Activated T-helper 2 cell treated with anti-CD3 and anti-CD28 coated beads, Interferon-gamma antibody, Interleukin-2, Interleukin-4, amounts not matched to agents 10 μg/mL and 5 μg/mL and 100 μg/mL, durations not matched to agents 14 hours and 24 hours and 36 hours (primary cell): ENCODE results near the gene ISCA1. TPM values are rescaled to one million over a fixed set of nuclear protein-coding genes. Genes with fewer than 3 reads are reported as not detected.
A peak's percentile ranks its signal among the peaks of the same experiment; 100 is the strongest.

Experiments used
- DNase-seq: peaks from one replicate; pipeline ENCODE4 v3.0.0; 2021; ENCODE audit warnings: low spot score
- H3K27ac Mint-ChIP-seq: one replicate; pipeline ENCODE4 v1.8.0; 2021; ENCODE audit warnings: mixed read lengths
- H3K27me3 Mint-ChIP-seq: one replicate; pipeline ENCODE4 v1.8.0; 2021; ENCODE audit warnings: low read depth, mixed read lengths
- H3K36me3 Mint-ChIP-seq: one replicate; pipeline ENCODE4 v1.8.0; 2021; ENCODE audit warnings: low read depth, mixed read lengths
- H3K4me1 Mint-ChIP-seq: one replicate; pipeline ENCODE4 v1.8.0; 2021; ENCODE audit warnings: low read depth, mixed read lengths
- H3K4me3 Mint-ChIP-seq: one replicate; pipeline ENCODE4 v1.8.0; 2021; ENCODE audit warnings: low read depth, mild to moderate bottlenecking, moderate library complexity, mixed read lengths
- H3K9me3 Mint-ChIP-seq: one replicate; pipeline ENCODE4 v1.8.0; 2021; ENCODE audit warnings: mixed read lengths
- intact Hi-C: fragments of 100-400 bp; cut with micrococcal nuclease; formaldehyde crosslinking; loops from one replicate; pipeline ENCODE4 v1.15.1; 2023
- total RNA-seq: library from RNA; stranded (reverse); gene quantifications from 2 replicates; pipeline ENCODE4 v1.2.3, GENCODE V29; 2022

Gene ISCA1
- total RNA-seq, 1 donor from 2014 or later, result 28.9 TPM

DNA sequence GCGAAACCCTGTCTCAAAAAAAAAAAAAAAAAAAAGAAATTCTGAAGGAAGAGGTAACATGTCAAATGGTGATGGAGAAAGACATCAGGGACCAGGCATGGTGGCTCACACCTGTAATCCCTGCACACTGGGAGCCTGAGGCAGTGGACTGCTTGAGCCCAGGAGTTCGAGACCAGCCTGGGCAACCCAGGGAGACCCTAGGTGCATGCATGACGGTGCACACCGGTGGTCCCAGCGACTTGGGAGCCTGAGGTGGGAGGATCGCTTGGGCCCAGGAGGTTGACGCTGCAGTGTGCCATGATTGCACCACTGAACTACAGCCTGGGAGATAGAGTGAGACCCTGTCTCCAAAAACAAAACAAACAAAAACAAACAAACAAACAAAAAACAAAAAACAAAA lies 1.8 kb downstream of the ISCA1 start:
- Mint-ChIP-seq H3K36me3 (peaks cover 25% of the 10 kb centered on the region), H3K4me3 (peak overlapping the region; percentile 95), H3K27ac (no peak overlapping the region), H3K4me1 (peaks cover 38% of the 10 kb centered on the region), H3K9me3 (no peaks in the 10 kb centered on the region), H3K27me3 (no peaks in the 10 kb centered on the region)
- intact Hi-C loops, result no loop called here
- no peak for DNase-seq

DNA sequence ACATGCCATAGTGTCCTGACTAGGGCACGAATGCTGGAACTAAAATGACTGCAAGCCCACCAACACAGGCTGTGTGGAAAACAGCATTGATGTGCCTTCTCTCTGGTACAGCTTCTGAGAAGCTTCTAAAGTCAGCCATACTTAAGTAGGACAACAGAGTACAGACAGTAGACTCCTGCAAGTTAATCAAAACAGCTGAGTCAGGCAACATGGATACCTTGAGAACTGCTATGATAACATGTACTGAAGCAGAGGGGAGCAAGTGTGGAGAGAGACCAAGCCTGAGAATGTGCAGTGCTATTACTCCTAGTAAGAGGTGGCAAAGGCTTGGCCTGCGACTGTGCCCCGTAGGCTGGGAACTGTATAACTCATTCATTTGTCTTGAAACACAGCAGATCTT lies 2.5 kb downstream of the ISCA1 start:
- H3K4me3 Mint-ChIP-seq, result peak overlapping the region; percentile 72
- H3K27ac Mint-ChIP-seq, result peak overlapping the region; percentile 46
- intact Hi-C loops, result no loop called here

DNA sequence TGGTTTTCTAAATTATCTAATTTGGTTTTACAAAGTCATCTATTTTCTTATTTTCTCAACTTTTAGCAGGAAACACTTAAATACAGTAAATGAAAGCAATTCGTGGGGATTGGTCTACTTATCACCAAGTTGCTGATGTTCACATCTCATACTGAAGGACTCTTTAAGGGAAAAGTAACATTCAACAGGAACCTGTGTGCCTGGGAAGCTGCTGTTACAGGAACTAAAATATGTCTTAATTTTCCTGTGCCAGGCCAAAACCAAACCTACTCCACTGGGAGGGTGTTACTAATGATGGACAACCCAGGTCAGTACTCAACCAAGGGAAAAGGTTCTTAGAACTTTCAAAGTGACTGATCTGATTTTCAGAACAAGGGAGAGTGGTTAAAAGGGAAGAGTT lies 5.3 kb downstream of the ISCA1 start:
- Mint-ChIP-seq H3K36me3 (peaks cover 37% of the 10 kb centered on the region), H3K27me3 (no peaks in the 10 kb centered on the region), H3K9me3 (no peaks in the 10 kb centered on the region), H3K4me3 (no peak overlapping the region), H3K27ac (no peak overlapping the region), H3K4me1 (peaks cover 26% of the 10 kb centered on the region)
- intact Hi-C loops, result loop anchor here (2.0 kb wide), 1 partner anchor 74 kb away; no protein-coding TSS in a partner anchor
- no peak for DNase-seq

More for the DNA sequence above, 2.5 kb downstream of the ISCA1 start:
- Mint-ChIP-seq H3K36me3 (peaks cover 25% of the 10 kb centered on the region), H3K9me3 (no peaks in the 10 kb centered on the region), H3K4me1 (peaks cover 38% of the 10 kb centered on the region), H3K27me3 (no peaks in the 10 kb centered on the region)
- DNase-seq, result no peak

DNA sequence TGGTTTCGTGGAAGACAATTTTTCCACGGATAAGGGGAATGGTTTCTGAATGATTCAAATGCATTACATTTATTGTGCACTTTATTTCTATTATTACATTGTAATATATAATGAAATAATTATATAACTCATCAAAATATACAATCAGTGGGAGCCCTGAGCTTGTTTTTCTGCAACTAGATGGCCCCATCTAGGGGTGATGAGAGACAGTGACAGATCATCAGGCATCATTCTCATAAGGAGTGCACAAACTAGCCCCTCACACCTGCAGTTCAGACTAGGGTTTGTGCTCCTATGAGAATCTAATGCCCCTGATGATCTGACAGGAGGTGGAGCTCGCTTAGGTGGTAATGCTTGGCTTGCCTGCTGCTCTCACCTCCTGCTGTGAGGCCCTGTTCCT lies 6.4 kb downstream of the ISCA1 start:
- peaks cover 43% of the 10 kb centered on the region for H3K36me3 Mint-ChIP-seq
- H3K4me3 Mint-ChIP-seq, result no peak overlapping the region
- H3K27me3 Mint-ChIP-seq, result no peaks in the 10 kb centered on the region
- H3K4me1 Mint-ChIP-seq, result peaks cover 20% of the 10 kb centered on the region
- no peaks in the 10 kb centered on the region for H3K9me3 Mint-ChIP-seq
- DNase-seq, result no peak
- H3K27ac Mint-ChIP-seq, result no peak overlapping the region
- intact Hi-C loops, result loop anchor here (2.0 kb wide), 1 partner anchor 73 kb away; no protein-coding TSS in a partner anchor

DNA sequence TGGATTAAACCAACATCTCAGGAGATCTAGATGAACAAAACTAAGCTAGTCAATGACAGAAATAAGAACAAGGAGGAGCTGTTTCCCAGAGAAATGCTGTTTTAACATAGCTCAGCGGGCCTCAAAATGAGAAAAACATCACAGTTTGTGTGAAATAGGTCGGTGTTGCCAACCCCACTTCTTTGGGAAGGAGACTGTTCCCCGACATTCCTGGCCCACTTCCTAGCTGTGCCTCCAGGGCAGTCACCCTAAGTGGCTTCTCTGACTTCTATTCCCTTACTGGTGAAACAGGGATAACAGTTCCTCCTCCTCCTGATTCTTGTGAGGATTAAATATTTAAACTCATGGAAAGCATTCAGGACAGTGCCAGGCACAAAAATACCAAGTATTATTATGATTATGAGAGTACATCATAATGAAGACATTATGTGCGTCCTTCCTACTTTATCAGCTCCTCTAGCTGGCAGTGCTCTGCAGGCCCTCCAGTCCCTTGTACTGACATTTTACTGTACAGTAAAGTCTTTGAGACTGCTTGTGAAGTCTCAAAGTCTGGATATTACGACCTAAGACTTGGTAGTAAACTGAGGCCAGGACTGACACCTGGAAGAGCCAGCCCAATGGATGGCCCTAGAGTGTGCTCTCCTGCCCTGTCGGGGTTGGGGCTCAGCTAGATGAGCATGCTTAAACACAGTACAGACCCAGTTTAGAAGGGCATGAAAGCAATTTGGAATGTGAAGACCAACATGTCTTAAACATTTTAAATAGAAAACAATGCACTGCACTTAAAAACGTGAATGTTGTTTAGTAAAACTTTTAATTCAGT lies 7.3 kb downstream of the ISCA1 start:
- DNase-seq, result no peak
- H3K4me1 Mint-ChIP-seq, result peaks cover 16% of the 10 kb centered on the region
- H3K4me3 Mint-ChIP-seq, result no peak overlapping the region
- H3K36me3 Mint-ChIP-seq, result peaks cover 42% of the 10 kb centered on the region
- no peaks in the 10 kb centered on the region for H3K9me3 Mint-ChIP-seq
- no peak overlapping the region for H3K27ac Mint-ChIP-seq
- intact Hi-C loops, result no loop called here
- H3K27me3 Mint-ChIP-seq, result no peaks in the 10 kb centered on the region

DNA sequence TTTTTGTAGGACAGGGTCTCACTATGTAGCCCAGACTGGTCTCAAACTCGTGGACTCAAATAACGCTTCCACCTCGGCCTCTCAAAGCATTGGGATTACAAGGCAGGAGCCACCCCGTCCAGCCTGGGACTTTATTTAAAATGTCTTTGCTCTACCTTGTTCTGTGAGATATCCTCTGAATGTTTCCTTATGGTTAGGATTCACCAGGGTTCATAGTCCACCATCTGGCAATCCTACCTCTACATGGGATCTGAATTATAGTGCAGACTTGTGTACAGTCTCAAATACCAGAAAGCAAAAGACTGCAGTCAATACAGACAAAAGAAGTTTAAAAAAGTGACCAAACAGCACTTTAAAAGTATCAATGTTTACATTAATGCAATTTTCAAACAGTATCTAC lies 10.1 kb downstream of the ISCA1 start:
- Mint-ChIP-seq H3K4me3 (no peak overlapping the region), H3K27ac (no peak overlapping the region), H3K36me3 (peaks cover 38% of the 10 kb centered on the region), H3K9me3 (no peaks in the 10 kb centered on the region), H3K4me1 (peaks cover 3% of the 10 kb centered on the region), H3K27me3 (no peaks in the 10 kb centered on the region)
- intact Hi-C loops, result no loop called here
- DNase-seq, result no peak

DNA sequence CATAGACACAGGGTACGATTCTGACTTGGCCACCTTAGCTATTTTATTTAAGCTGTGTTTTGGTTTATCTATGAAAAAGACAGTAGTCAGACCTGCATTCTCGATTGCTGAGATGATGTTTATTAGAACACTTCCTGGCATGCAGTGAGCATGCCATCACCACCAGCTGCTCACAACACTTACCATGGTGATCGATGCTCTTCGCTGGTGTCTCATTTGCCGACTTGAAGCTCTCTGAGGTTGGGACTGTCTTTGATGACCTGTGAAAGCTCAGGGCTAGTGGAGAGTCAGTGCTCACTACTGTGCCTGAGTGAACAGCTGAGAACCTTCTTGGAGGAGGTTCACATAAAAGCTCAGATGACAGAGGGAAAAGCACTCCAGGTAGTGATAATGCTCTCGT lies 18.5 kb downstream of the ISCA1 start:
- Mint-ChIP-seq H3K4me3 (no peak overlapping the region), H3K27me3 (no peaks in the 10 kb centered on the region), H3K9me3 (no peaks in the 10 kb centered on the region), H3K27ac (no peak overlapping the region), H3K36me3 (peaks cover 39% of the 10 kb centered on the region), H3K4me1 (no peaks in the 10 kb centered on the region)
- no peak for DNase-seq
- intact Hi-C loops, result no loop called here

DNA sequence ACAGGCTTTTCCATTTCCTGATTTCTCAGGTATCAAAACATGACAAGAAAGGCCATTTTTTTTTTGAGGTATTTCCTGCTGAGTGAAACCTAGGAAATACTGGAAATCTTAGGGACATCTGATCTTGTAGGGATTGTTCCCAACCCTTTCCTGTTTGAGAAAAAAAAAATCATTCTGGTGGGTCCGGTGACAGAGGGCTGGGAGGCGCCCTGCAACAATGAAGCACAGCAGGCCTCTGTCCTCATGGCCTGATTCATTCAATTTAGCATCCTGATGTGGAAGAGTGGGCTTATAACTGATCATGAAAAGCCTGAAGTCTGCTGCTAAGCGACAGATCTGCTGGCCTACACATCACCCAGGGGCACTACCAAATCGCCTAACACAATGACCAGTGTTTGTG lies 19.8 kb downstream of the ISCA1 start:
- Mint-ChIP-seq H3K4me1 (no peaks in the 10 kb centered on the region), H3K4me3 (no peak overlapping the region), H3K9me3 (no peaks in the 10 kb centered on the region), H3K36me3 (peaks cover 35% of the 10 kb centered on the region), H3K27me3 (no peaks in the 10 kb centered on the region), H3K27ac (no peak overlapping the region)
- DNase-seq, result no peak
- intact Hi-C loops, result no loop called here

DNA sequence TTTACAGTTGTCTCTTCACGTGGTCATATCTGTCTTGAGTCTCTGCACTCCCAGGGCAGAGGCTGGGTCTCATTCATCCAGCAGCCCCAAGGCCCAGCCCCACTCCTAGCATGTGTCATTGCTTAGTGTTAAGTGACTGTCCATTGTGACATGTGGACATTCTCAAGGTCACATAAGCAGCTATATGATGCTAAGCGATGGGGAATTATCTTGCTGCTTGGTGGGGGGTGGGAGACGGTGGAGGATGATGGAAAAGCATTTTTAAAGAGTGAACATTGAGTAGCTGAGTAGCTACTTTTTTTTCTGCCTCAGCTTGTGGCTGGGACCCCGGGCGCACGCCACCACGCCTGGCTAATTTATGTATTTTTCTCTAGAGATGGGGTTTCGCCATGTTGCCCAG lies 22.8 kb downstream of the ISCA1 start, which contains the start of gene C9orf153:
Gene C9orf153 (minus strand): TSS at position 101 of the 400 bp plus-strand sequence. CDS start 30,054 bp downstream, outside the sequence.
- Mint-ChIP-seq H3K36me3 (peaks cover 21% of the 10 kb centered on the region), H3K27me3 (no peaks in the 10 kb centered on the region), H3K9me3 (no peaks in the 10 kb centered on the region), H3K27ac (no peak within 1 kb of the TSS), H3K4me1 (no peaks in the 10 kb centered on the region), H3K4me3 (no peak within 1 kb of the TSS)
- intact Hi-C loops, result no loop called here
- DNase-seq, result no peak

DNA sequence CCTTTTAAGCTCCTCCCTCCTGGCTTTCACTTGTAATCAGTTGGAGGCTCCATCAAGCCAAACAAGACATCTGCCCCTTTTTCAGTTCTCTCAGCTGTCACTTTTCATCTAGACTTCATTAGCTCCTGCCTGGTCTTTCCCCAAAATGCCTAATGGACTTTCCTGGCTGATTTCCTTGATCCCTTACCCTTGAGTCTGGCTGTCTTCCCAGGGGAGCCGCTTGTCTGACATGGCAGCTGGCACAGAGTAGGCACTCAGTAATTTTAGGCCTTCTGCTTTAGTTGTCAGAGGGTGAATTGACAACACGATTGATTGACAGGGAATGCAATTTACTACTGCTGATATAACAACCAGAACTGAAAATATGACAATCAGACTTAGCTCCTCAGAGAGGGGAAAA lies 24.9 kb downstream of the ISCA1 start:
- Mint-ChIP-seq H3K36me3 (peaks cover 3% of the 10 kb centered on the region), H3K27me3 (no peaks in the 10 kb centered on the region), H3K4me1 (no peaks in the 10 kb centered on the region), H3K9me3 (peaks cover 4% of the 10 kb centered on the region), H3K4me3 (no peak overlapping the region), H3K27ac (no peak overlapping the region)
- DNase-seq, result no peak
- intact Hi-C loops, result no loop called here

DNA sequence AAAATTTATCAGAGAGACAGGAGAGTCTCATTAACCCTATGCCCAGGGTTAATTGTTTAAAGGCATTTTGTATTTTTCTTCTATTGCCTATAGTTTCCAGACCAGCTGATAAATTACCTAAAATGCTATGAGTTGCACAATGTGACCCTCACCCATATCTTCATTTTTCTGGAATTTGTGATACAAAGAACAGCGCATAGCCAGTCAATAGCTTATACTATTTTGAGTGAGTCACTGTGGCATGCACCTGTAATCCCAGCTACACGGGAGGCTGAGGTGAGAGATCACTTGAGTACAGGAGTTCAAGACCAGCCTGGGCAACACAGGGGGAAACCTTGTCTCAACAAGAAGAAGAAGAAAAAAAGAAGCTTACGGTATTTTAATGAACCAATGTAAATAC lies 25.7 kb downstream of the ISCA1 start:
- Mint-ChIP-seq H3K27ac (no peak overlapping the region), H3K27me3 (no peaks in the 10 kb centered on the region), H3K36me3 (no peaks in the 10 kb centered on the region), H3K9me3 (peaks cover 7% of the 10 kb centered on the region), H3K4me3 (no peak overlapping the region), H3K4me1 (no peaks in the 10 kb centered on the region)
- intact Hi-C loops, result no loop called here
- no peak for DNase-seq

DNA sequence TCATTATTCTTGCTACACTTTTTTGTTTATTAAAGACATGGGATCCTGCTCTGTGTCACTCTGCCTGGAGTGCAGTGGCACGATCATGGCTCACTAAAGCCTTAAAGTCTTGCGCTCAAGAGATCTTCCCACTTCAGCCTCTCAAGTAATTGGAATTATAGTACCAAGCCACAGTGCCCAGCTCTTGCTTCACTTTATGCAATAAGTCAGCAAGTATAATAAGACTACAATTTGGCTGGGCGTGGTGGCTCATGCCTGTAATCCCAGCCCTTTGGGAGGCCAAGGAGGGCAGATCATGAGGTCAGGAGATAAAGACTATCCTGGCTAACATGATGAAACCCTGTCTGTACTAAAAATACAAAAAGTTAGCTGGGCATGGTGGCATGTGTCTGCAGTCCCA lies 28.8 kb downstream of the ISCA1 start:
- Mint-ChIP-seq H3K9me3 (peaks cover 8% of the 10 kb centered on the region), H3K27ac (no peak overlapping the region), H3K4me1 (no peaks in the 10 kb centered on the region), H3K27me3 (no peaks in the 10 kb centered on the region), H3K4me3 (no peak overlapping the region), H3K36me3 (no peaks in the 10 kb centered on the region)
- DNase-seq, result no peak
- intact Hi-C loops, result no loop called here

DNA sequence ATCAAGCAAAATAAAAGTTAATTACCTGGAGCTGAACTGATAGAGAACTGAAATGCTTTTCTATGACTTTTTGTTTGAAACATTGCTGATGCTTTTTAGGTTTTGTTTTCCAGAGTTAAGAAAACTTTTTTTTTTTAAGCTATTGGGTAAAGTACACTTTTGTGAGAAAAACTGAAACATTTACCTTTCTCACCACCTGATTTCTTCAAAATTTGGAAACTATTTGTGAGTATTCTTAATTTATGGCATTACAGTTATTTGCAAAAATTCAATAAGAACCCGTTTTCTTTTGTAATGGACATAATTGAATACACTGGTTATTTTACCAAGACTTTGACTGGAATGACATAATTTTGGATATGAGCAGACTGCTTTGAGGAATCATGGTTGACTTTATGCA lies 29.5 kb downstream of the ISCA1 start:
- intact Hi-C loops, result no loop called here
- H3K27me3 Mint-ChIP-seq, result no peaks in the 10 kb centered on the region
- H3K27ac Mint-ChIP-seq, result no peak overlapping the region
- H3K4me3 Mint-ChIP-seq, result no peak overlapping the region
- H3K9me3 Mint-ChIP-seq, result peaks cover 8% of the 10 kb centered on the region
- no peaks in the 10 kb centered on the region for H3K4me1 Mint-ChIP-seq
- no peak for DNase-seq
- no peaks in the 10 kb centered on the region for H3K36me3 Mint-ChIP-seq
